H1 (cell line): ENCODE measurements around the gene EPB41L2. TPM values are rescaled to one million over a fixed set of nuclear protein-coding genes. Genes with fewer than 3 reads are reported as not detected.

Experiments
- CTCF ChIA-PET: fragments of 300-600 bp; sonication (Branson Sonifier 250); formaldehyde crosslinking; loops from one replicate; lab custom pipeline; 2021; ENCODE audit not compliant: partially characterized antibody; lab: Charles Lee
- POLR2A ChIA-PET: fragments of 300-600 bp; sonication (Branson Sonifier 250); formaldehyde crosslinking; loops from one replicate; lab custom pipeline; 2021; ENCODE audit warnings: inconsistent platforms; ENCODE audit not compliant: partially characterized antibody; lab: Charles Lee
- DNase-seq, 2 experiments: peaks; one replicate each; pipeline versions ENCODE4 v3.0.0 to v3.0.0-alpha.2; 2010 to 2022; ENCODE audit warnings: low spot score in 2 of 2, low read depth in 1 of 2, mixed read lengths in 1 of 2
- FAIRE-seq: peaks from 2 replicates; lab custom pipeline; 2011; peaks lifted over from hg19 to GRCh38; lab: Jason Lieb, UNC
- H2AFZ ChIP-seq: 2 replicates; pipeline ENCODE4 v1.8.1; 2012; ENCODE audit warnings: low read length, inconsistent platforms
- H2AK5ac ChIP-seq: 2 replicates; pipeline ENCODE4 v1.6.1; 2013; ENCODE audit warnings: low read depth, low read length
- H2BK120ac ChIP-seq: replicated peaks from 2 replicates; pipeline ENCODE3; 2013; ENCODE audit warnings: low read depth, low read length, inconsistent platforms
- H2BK12ac ChIP-seq: 2 replicates; pipeline ENCODE4 v1.6.1; 2013; ENCODE audit warnings: low read depth, low read length
- H2BK15ac ChIP-seq: 2 replicates; pipeline ENCODE4 v1.6.1; 2013; ENCODE audit warnings: low read length
- H2BK20ac ChIP-seq: 2 replicates; pipeline ENCODE4 v1.6.1; 2013; ENCODE audit warnings: low read length
- H2BK5ac ChIP-seq: 2 replicates; pipeline ENCODE4 v1.6.1; 2013; ENCODE audit warnings: low read depth, low read length
- H3K14ac ChIP-seq: 2 replicates; pipeline ENCODE4 v1.6.1; 2013; ENCODE audit warnings: inconsistent platforms; ENCODE audit not compliant: insufficient read length
- H3K18ac ChIP-seq: 2 replicates; pipeline ENCODE4 v1.6.1; 2013; ENCODE audit warnings: low read length; ENCODE audit errors: extremely low read depth
- H3K23ac ChIP-seq: 2 replicates; pipeline ENCODE4 v1.6.1; 2013; ENCODE audit warnings: inconsistent platforms; ENCODE audit not compliant: insufficient read length
- H3K23me2 ChIP-seq: 2 replicates; pipeline ENCODE4 v1.6.1; 2013; ENCODE audit warnings: low read depth, low read length
- H3K27ac ChIP-seq: 2 replicates; pipeline ENCODE4 v1.6.1; 2011; ENCODE audit warnings: low read depth, low read length, inconsistent platforms
- H3K27me3 ChIP-seq, 4 experiments: replicated peaks in 1 of 4; 1 replicate in 1 of 4; 2 replicates in 3 of 4; pipeline versions ENCODE4 v1.6.1 to v1.8.1; 2011 to 2013; ENCODE audit warnings: low read length in 3 of 4, mild to moderate bottlenecking in 3 of 4, inconsistent platforms in 2 of 4, mixed read lengths in 2 of 4, moderate library complexity in 1 of 4; ENCODE audit not compliant: control insufficient read depth in 3 of 4, insufficient read depth in 3 of 4; ENCODE audit errors: extremely low read depth in 1 of 4
- H3K36me3 ChIP-seq, 4 experiments: 2 replicates each; pipeline versions ENCODE4 v1.6.1 to v1.8.1; 2011 to 2013; ENCODE audit warnings: mild to moderate bottlenecking in 4 of 4, low read length in 3 of 4, moderate library complexity in 2 of 4, control low read depth in 1 of 4, inconsistent platforms in 1 of 4; ENCODE audit not compliant: insufficient read depth in 4 of 4, control insufficient read depth in 2 of 4
- H3K4ac ChIP-seq: replicated peaks from 2 replicates; pipeline ENCODE3; 2013; ENCODE audit warnings: low read length, low read depth, mixed read lengths, inconsistent platforms; ENCODE audit not compliant: insufficient read length
- H3K4me1 ChIP-seq, 4 experiments: replicated peaks in 1 of 4; 1 replicate in 1 of 4; 2 replicates in 3 of 4; pipeline versions ENCODE4 v1.6.1 to v1.8.1; 2011 to 2013; ENCODE audit warnings: low read length in 3 of 4, inconsistent platforms in 2 of 4, mixed read lengths in 1 of 4; ENCODE audit not compliant: insufficient read depth in 4 of 4, control insufficient read depth in 3 of 4
- H3K4me2 ChIP-seq, 2 experiments: 2 replicates each; pipeline versions ENCODE4 v1.6.1 to v1.8.1; 2011 to 2013; ENCODE audit warnings: low read depth in 2 of 2, low read length in 2 of 2, control low read depth in 1 of 2, inconsistent platforms in 1 of 2, mild to moderate bottlenecking in 1 of 2; ENCODE audit not compliant: insufficient read depth in 1 of 2
- H3K4me3 ChIP-seq, 4 experiments: fragments of 200-600, 300-600 bp in 1 of 4; sonication (generic), shearing (Covaris generic), sonication (Bioruptor Twin) in 1 of 4; 2 replicates each; pipeline versions ENCODE4 v1.5.1 to v1.8.1; 2011 to 2016; ENCODE audit warnings: low read length in 4 of 4, low read depth in 3 of 4, control low read depth in 2 of 4, inconsistent platforms in 2 of 4, mild to moderate bottlenecking in 2 of 4, mixed read lengths in 1 of 4, moderate library complexity in 1 of 4; ENCODE audit not compliant: insufficient read depth in 2 of 4; ENCODE audit errors: extremely low read depth in 1 of 4
- H3K56ac ChIP-seq: replicated peaks from 2 replicates; pipeline ENCODE3; 2013; ENCODE audit warnings: low read depth, mild to moderate bottlenecking, mixed read lengths, low read length, inconsistent platforms; ENCODE audit not compliant: insufficient read length
- H3K79me1 ChIP-seq: 2 replicates; pipeline ENCODE4 v1.6.1; 2013; ENCODE audit warnings: low read depth, low read length, control low read depth
- H3K79me2 ChIP-seq, 2 experiments: 2 replicates each; pipeline versions ENCODE4 v1.6.1 to v1.8.1; 2012 to 2013; ENCODE audit warnings: low read length in 2 of 2, mild to moderate bottlenecking in 2 of 2, inconsistent platforms in 1 of 2; ENCODE audit not compliant: insufficient read depth in 2 of 2, control insufficient read depth in 1 of 2
- H3K9ac ChIP-seq, 4 experiments: replicated peaks in 1 of 4; 1 replicate in 1 of 4; 2 replicates in 3 of 4; pipeline versions ENCODE4 v1.6.1 to v1.8.1; 2011 to 2013; ENCODE audit warnings: low read depth in 3 of 4, low read length in 3 of 4, control low read depth in 2 of 4, mild to moderate bottlenecking in 2 of 4, moderate library complexity in 2 of 4, inconsistent platforms in 1 of 4; ENCODE audit errors: extremely low read depth in 1 of 4
- H3K9me3 ChIP-seq, 2 experiments: 2 replicates each; pipeline versions ENCODE4 v1.6.1 to v1.8.1; 2012 to 2013; ENCODE audit warnings: mild to moderate bottlenecking in 2 of 2, moderate library complexity in 2 of 2, control low read depth in 1 of 2, inconsistent platforms in 1 of 2, low read depth in 1 of 2, low read length in 1 of 2, mixed read lengths in 1 of 2; ENCODE audit not compliant: insufficient read depth in 2 of 2
- H4K20me1 ChIP-seq, 2 experiments: replicated peaks in 1 of 2; 2 replicates each; pipeline versions ENCODE3 to v1.8.1; 2011 to 2013; ENCODE audit warnings: inconsistent platforms in 2 of 2, low read length in 2 of 2, mild to moderate bottlenecking in 1 of 2; ENCODE audit not compliant: insufficient read depth in 2 of 2, control insufficient read depth in 1 of 2
- H4K5ac ChIP-seq: 2 replicates; pipeline ENCODE4 v1.6.1; 2013; ENCODE audit warnings: low read length, low read depth, mixed read lengths, inconsistent platforms; ENCODE audit not compliant: insufficient read length
- H4K8ac ChIP-seq: 2 replicates; pipeline ENCODE4 v1.8.0; 2013; ENCODE audit warnings: mild to moderate bottlenecking, moderate library complexity, low read length, inconsistent platforms; ENCODE audit not compliant: insufficient read depth; ENCODE audit errors: extremely low read depth
- H4K91ac ChIP-seq: replicated peaks from 2 replicates; pipeline ENCODE3; 2013; ENCODE audit warnings: low read length, mixed read lengths, inconsistent platforms; ENCODE audit not compliant: insufficient read length
- BRCA1 ChIP-seq: IDR thresholded peaks from 2 replicates; pipeline ENCODE4 v1.6.1; 2012; ENCODE audit warnings: low read depth, low read length, improper control_type of control experiment
- CBX5 ChIP-seq: fragments of 300-800, 300-1000 bp; sonication (generic); IDR thresholded peaks from 2 replicates; pipeline ENCODE4 v1.7.1; 2016; ENCODE audit warnings: antibody characterized with exemption, low read length, low read depth
- EP300 ChIP-seq, 2 experiments: IDR thresholded peaks; 1 replicate in 1 of 2; 2 replicates in 1 of 2; pipeline ENCODE4 v1.6.1; 2011 to 2012; ENCODE audit warnings: low read depth in 2 of 2, low read length in 2 of 2, mild to moderate bottlenecking in 2 of 2, borderline replicate concordance in 1 of 2, inconsistent platforms in 1 of 2, moderate library complexity in 1 of 2
- SAP30 ChIP-seq: fragments of 300-600 bp; sonication (generic); IDR thresholded peaks from 2 replicates; pipeline ENCODE4 v1.7.1; 2012; ENCODE audit warnings: low read length, moderate library complexity, mild to moderate bottlenecking, inconsistent platforms; ENCODE audit not compliant: insufficient read depth, insufficient replicate concordance
- SP1 ChIP-seq: IDR thresholded peaks from 2 replicates; pipeline ENCODE4 v1.6.1; 2011; ENCODE audit warnings: low read depth, low read length
- SP2 ChIP-seq: IDR thresholded peaks from 2 replicates; pipeline ENCODE4 v1.6.1; 2012; ENCODE audit warnings: mild to moderate bottlenecking, low read length, inconsistent platforms
- SRF ChIP-seq: IDR thresholded peaks from 2 replicates; pipeline ENCODE4 v1.6.1; 2011; ENCODE audit warnings: mild to moderate bottlenecking, low read depth, low read length, moderate library complexity
- TEAD4 ChIP-seq: IDR thresholded peaks from 2 replicates; pipeline ENCODE4 v1.6.1; 2012; ENCODE audit warnings: low read depth, low read length, inconsistent platforms, mixed read lengths
- WGBS, 2 experiments: shearing (Covaris generic) in 1 of 2; methylation state at CpG; one replicate each; pipeline versions ENCODE4 v1.1.6 to v1.1.7; 2013 to 2015; ENCODE audit warnings: low lambda C conversion rate in 2 of 2, mixed read lengths in 2 of 2, inconsistent platforms in 1 of 2, low coverage in 1 of 2, missing lambda C conversion rate in 1 of 2; ENCODE audit not compliant: insufficient replicate concordance in 2 of 2, insufficient coverage in 1 of 2, insufficient read length in 1 of 2; ENCODE audit errors: extremely low coverage in 1 of 2, missing lambda C conversion rate in 1 of 2; 5-methylcytosine and 5-hydroxymethylcytosine counted together
- polyA plus RNA-seq, 7 experiments: library from polyadenylated mRNA; depleted of rRNA in 3 of 7; stranded (reverse) in 5 of 7; unstranded in 2 of 7; fragments of >200 nt in 5 of 7; fragments of 200-250 nt in 2 of 7; gene quantifications; 1 replicate in 5 of 7; 2 replicates in 1 of 7; 4 replicates in 1 of 7; pipeline versions ENCODE4 v1.2.1 to v1.2.3, GENCODE V29; 2011 to 2013; ENCODE audit warnings: missing spikeins in 2 of 7, mixed read lengths in 2 of 7
- total RNA-seq: library from RNA; stranded (reverse); fragmentation: NEBNext Ultra II Directional; extraction: Animal tissue kit (Norgen Biotek cat#: 25700); gene quantifications from 2 replicates; pipeline ENCODE4 v1.2.1, GENCODE V29; 2021

The EPB41L2 gene
- total and polyA plus RNA-seq, 2 of the 8 experiments (the other 6 are each of a cell fraction or from before 2014, with no cell fraction given) = 22.5 to 123 TPM

DNA sequence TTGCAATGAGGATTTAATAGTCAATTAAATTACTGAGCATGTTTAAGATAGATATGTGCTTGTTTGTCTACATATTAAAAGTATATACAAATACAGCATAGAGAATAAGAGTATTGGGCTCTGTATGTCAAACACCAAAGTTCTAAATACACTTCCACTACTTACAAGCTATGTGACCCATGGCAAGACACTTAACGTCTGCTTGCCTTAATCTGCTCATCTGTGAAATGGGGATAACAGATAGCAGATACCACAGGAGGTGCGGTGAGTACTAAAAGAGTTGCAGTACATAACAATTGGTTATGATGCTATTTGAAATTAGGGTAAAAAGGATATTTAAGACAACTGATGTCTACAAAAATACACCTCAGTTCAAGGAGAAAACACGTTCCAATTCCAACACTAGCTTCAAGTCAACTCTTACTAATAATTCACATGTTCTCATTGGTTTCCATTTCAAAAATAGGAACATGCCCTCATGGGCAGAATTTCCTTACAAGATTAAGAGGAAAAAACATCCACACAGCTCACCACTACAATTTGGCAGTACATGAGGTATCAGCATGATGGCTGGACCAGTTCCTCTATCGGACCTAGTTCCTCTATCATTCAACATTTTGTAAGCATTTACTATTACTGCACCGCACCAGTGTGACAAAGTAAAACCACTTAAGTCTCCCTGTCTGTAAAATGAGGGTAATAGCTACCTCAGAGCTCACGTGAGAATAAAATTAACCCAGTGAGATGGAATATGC lies 134.7 kb downstream of the EPB41L2 start:
- DNase-seq (no peak), FAIRE-seq (no peak)
- no peaks in the 10 kb centered on the region for H3K79me1 ChIP-seq
- no peak overlapping the region for H3K23ac ChIP-seq
- H3K4me3 ChIP-seq = no peak overlapping the region
- POLR2A ChIA-PET = interaction anchor here (0.7 kb wide), 1 partner anchor 15 kb away, joined by 3 read pairs; no protein-coding TSS in a partner anchor
- H2AK5ac ChIP-seq = no peak overlapping the region
- 0 out of 4 replicates have a peak, but pooled peaks cover 0 to 17% of the 10 kb centered on the region in 2 experiments for H3K79me2 ChIP-seq
- no peak overlapping the region for H3K4ac ChIP-seq
- no peak overlapping the region for H3K4me2 ChIP-seq
- H3K36me3 ChIP-seq = no peaks in the 10 kb centered on the region; a peak in 1 of 8 replicates
- H2BK120ac ChIP-seq = no peak overlapping the region
- no peak overlapping the region for H3K56ac ChIP-seq
- TF ChIP-seq CBX5 = no peak
- TF ChIP-seq BRCA1 = no peak
- TF ChIP-seq SAP30 = no peak
- no peak for TF ChIP-seq SRF
- no peak for TF ChIP-seq SP1
- TF ChIP-seq SP2 = no peak
- no peak for TF ChIP-seq EP300 (IDR thresholded peaks at IDR 0.05; ENCODE audit: borderline replicate concordance in 1 of 2, low read depth in 2 of 2, low read length in 2 of 2)
- TF ChIP-seq TEAD4 = no peak
- H3K9ac ChIP-seq = no peak overlapping the region
- peaks cover 2% of the 10 kb centered on the region; the same call in 1 of the 2 replicates for H3K23me2 ChIP-seq
- no peaks in the 10 kb centered on the region for H3K9me3 ChIP-seq
- 83% methylated on average over 6 of the region's 6 CpGs; no CpG with 5 or more reads in 1 of the 2 experiments for WGBS, 2 experiments
- no peaks in the 10 kb centered on the region for H4K20me1 ChIP-seq
- H3K4me1 ChIP-seq = no peaks in the 10 kb centered on the region
- no peak overlapping the region for H3K14ac ChIP-seq
- H3K27ac ChIP-seq = no peak overlapping the region
- H3K27me3 ChIP-seq = no peaks in the 10 kb centered on the region
- H2BK20ac ChIP-seq = no peak overlapping the region
- no peak overlapping the region for H4K8ac ChIP-seq
- H2BK12ac ChIP-seq = no peak overlapping the region
- H2BK5ac ChIP-seq = no peak overlapping the region
- no peak overlapping the region for H4K5ac ChIP-seq
- H2AFZ ChIP-seq = no peak overlapping the region
- CTCF ChIA-PET = interaction anchor here (1.7 to 1.8 kb wide), 2 partner anchors 43 to 56 kb away, joined by 5 to 8 read pairs; no protein-coding TSS in a partner anchor
- no peak overlapping the region for H3K18ac ChIP-seq
- H4K91ac ChIP-seq = no peak overlapping the region
- no peak overlapping the region for H2BK15ac ChIP-seq
